CD4-positive, alpha-beta T cell treated with Interleukin-12 subunit alpha and Interleukin-12 subunit beta, for 1 hour (primary cell): ENCODE measurements around the gene NOTCH2.

Source experiments
- DNase-seq: peaks from one replicate; pipeline ENCODE4 v3.0.0-alpha.2; 2020

The NOTCH2 gene

GRCh38 chr1:119937198-119937597, 132.3 kb downstream of the NOTCH2 start:
- DNase-seq: no peak

GRCh38 chr1:119935915-119936314, 133.5 kb downstream of the NOTCH2 start:
- no peak for DNase-seq

DNA sequence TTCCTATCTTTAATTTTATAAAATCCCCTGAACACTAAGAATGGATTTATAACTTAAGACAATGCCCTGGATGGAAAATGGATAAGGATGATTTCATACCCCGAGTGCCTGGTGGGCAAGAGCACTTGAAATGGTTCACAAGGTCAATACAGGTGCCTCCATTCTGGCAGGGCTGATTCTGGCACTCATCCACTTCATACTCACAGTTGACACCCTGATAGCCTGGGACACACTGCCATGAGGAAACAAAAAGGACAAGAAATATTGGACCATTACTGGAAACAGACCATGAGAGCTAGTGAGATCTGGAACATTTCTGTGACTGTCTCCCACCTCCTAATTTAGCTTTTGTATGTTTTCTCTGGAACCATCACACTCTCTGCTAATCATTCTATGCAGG, 134.1 kb downstream of the NOTCH2 start:
- no peak for DNase-seq

- no peak for DNase-seq
Observed at GRCh38 chr1:119933397-119933796, 136.1 kb downstream of the NOTCH2 start.

- no peak for DNase-seq
Observed at GRCh38 chr1:119929643-119930315, 139.7 kb downstream of the NOTCH2 start.

- DNase-seq: no peak
Observed at GRCh38 chr1:119926553-119926952, 142.9 kb downstream of the NOTCH2 start.

GRCh38 chr1:119924948-119925898, 144.2 kb downstream of the NOTCH2 start:
- no peak for DNase-seq

GRCh38 chr1:119920104-119920968, 149.1 kb downstream of the NOTCH2 start:
- no peak for DNase-seq

GRCh38 chr1:119919241-119919640, 150.2 kb downstream of the NOTCH2 start:
- no peak for DNase-seq

GRCh38 chr1:119918301-119918700, 151.2 kb downstream of the NOTCH2 start:
- no peak for DNase-seq

DNA sequence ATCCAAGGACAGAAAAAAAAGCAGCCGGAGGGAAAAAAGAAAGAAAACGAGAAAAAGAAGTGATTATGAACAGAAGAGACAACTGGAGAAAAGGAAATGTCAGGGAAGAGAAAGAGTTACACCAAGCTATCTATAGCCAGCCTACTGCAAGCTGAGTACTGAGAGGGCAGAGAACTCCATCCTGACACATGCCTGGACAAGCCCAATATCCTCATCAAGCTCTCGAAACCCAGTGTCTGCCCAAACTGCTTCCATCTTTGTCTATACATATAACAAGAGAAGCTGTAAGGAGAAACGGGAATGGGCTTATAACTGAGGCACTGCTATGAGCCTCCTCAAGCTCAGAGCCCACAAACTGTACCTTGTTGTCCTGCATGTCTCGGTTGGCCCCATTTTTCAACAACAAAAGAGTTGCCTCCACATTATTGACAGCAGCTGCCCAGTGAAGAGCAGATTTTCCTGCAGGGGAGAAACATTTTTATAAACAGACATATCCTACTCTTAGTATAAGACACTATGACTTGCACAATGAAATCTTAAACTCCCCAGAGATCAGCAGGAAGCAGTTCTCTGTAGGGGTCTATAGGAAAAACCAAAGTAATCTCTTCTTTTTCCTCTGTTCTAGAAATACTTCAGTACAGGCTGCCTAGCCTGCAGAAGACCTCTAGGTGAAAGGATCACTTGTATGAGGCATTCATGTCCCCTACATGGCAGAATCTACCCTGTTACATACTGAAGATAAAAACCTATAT, 152.0 kb downstream of the NOTCH2 start:
- no peak for DNase-seq

DNA sequence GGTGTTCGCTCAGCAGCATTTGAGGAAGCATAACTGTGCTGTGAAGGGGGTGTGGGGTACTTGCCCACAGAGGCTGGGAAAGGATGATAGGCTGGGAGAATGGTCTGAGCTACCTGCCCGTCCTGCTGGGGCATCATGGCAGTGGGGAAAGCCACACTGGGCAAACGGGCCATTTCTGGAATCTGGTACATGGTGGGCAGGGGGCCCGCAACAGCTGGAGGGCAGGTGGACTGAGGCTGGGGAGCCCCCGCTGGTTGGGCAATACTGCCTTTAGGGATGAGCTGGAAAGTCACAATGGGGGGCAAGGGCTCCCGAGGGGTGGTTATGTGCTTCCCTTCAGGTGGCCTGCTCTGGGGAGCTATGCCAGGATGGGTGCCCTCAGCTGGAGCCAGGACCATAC, 153.9 kb downstream of the NOTCH2 start:
- no peak for DNase-seq

- no peak for DNase-seq
Observed at GRCh38 chr1:119914071-119914470, 155.4 kb downstream of the NOTCH2 start.

- DNase-seq: no peak
Observed at GRCh38 chr1:119912963-119913362, 156.5 kb downstream of the NOTCH2 start.

- no peak for DNase-seq
Observed at GRCh38 chr1:119911775-119912174, 157.7 kb downstream of the NOTCH2 start.

DNA sequence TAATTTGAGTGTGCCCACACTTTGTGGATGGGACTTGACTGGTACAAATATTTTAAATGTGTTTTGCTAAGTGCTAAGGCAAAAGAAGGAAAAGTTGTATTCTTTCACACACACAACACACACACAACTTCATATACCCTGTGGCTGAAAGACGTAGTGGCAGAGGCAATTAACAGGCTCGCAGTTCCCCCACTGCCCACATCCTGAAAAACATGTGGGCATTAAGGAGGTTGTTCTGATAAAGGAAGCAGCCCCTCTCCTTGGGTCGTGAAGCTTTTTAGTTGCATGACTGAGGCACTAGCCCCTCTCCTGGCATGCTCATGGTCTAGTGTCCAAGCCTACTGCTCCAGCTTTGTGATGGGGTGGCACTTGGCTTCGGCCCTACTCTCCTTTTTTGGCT, 158.8 kb downstream of the NOTCH2 start:
- DNase-seq: no peak

- no peak for DNase-seq
Observed at GRCh38 chr1:119909890-119910596, 159.4 kb downstream of the NOTCH2 start.

GRCh38 chr1:119908661-119909060, 160.8 kb downstream of the NOTCH2 start:
- DNase-seq: no peak

- no peak for DNase-seq
Observed at GRCh38 chr1:119906927-119907652, 162.4 kb downstream of the NOTCH2 start.

DNA sequence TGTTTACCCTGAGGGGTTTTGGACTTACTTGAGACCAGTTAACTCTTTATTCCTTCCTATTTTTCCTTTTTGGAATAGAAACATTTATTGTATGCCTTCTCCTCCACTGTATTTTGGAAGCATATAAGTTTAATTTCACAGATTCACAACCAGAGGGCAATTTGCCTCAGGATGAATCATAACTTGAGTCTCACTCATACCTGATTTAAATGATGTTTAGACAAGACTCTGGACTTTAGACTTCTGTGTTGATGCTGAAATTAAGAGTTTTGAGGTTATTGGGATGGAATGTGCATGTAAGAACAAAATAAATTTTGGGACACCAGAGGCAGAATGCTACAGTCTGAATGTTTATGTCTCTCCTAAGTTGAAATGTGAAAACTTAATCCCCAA, 166.0 kb downstream of the NOTCH2 start:
- DNase-seq: no peak
